ENCODE results near the gene TIAM2. TPM values are rescaled to one million over a fixed set of nuclear protein-coding genes. Genes with fewer than 3 reads are reported as not detected.

Gene TIAM2
- total RNA-seq, 1 experiment from 2014 or later: 18.8 TPM

DNA sequence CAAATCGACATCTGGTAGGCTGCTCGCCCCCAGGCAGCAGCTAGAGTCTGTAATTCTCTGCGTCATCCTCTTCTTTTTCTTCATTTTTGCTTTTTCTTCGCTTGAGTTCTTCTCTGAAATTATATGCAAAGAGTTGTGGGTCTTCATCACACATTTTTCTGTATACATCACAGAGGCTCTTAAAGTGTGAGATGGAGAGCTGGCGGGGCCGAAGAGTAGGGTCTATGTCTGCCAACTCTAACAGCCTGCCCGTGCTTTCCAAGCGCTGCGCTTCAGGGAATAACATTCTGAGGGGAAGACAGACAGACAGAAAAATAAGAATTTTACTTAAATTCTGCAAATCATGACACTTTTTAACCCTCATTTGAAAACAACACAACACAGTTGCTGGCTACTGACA, 262.7 kb downstream of the TIAM2 start:
- no peak for DNase-seq (ENCODE audit: low read depth)

GRCh38 chr6:155259204-155259603, 264.1 kb downstream of the TIAM2 start:
- no peak for DNase-seq (ENCODE audit: low read depth)

DNA sequence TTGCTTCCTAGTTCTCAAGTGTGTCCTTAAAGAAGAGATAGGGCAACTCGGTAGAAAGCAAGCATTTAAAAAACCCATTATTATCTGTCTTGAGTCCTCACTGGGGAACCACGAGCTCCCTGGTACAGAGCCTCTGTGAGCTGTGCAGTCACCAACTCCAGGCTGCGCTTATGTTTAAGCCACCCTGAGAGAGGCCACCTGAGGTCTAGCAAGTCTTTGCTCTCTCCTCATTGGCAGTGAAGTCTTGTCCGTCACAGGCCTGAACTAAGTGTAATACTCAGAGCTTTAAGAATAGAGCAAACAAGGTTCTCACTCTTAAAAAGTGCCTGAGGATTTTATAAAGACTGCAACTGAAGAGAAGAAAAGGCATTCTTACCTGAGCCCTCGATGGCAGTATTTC, 264.8 kb downstream of the TIAM2 start:
- no peak for DNase-seq (ENCODE audit: low read depth)

- DNase-seq (ENCODE audit: low read depth): no peak
Measured at GRCh38 chr6:155260686-155261085, 265.6 kb downstream of the TIAM2 start.

DNA sequence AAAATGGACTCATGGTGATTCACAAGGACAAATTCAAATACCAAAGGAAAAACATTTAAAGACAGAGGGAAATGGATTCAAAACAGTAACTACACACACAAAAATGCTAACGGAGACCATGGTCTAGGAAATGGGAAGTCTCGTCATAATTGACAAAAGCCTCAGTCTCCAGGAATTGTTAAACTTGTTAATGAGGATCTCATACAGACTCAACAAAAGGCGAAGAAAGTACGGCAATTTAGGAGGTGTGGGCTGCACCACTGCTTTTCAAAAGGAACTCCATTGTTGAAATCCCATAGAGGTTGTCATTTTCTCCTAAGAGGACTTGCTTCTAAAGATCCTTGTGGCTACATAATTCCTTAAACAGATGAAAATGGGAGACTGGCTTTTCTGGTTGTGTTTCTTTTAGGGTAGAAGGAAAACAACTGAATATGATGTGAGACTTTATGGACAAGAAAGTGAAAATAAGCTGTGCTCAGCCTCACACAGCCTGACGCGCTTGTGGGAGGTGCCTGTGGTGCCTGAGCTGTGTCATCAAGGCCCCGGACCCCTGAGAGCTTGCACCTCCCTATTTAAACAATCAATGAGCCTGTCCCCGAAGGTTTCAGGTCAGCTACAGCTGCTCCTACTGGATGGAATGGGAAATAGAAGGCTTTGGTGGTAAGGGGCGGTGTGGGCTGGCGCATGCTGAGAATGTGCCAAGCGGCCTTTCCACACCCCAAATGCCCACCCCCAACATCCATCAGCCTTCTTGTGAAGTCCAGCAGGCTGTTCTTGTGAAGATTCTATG, 266.2 kb downstream of the TIAM2 start:
- DNase-seq (ENCODE audit: low read depth): no peak

GRCh38 chr6:155262655-155263054, 267.5 kb downstream of the TIAM2 start:
- DNase-seq (ENCODE audit: low read depth): no peak

- DNase-seq (ENCODE audit: low read depth): no peak
Measured at GRCh38 chr6:155263373-155264063, 268.4 kb downstream of the TIAM2 start, which contains the start of gene CLDN20. TSS of gene CLDN20 (plus strand) at chr6:155264013. CDS start at chr6:155275720, 11,707 bp downstream.

GRCh38 chr6:155264693-155265320, 269.7 kb downstream of the TIAM2 start:
- no peak for DNase-seq (ENCODE audit: low read depth)

- DNase-seq (ENCODE audit: low read depth): no peak
Measured at GRCh38 chr6:155265843-155266535, 270.9 kb downstream of the TIAM2 start.

DNA sequence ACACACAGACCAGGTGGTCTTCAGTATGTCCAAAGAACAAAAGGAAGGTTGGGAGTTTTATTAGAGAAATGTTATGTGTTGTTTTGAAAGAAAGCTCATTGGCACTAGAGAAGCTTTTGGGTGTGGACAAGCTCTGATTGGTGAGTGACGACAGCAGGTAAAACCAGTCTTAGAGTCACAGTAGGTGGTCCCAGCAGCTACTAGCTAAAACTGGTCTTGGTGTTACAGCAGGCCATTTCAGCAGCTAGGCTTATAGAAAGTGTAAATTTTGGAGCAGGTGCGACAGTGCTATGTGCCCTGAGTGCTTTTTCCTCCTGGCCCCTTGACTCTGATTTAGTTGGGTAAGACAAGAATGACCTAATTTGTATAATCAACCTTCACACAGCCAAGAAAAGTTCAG, 272.3 kb downstream of the TIAM2 start:
- DNase-seq (ENCODE audit: low read depth): no peak

DNA sequence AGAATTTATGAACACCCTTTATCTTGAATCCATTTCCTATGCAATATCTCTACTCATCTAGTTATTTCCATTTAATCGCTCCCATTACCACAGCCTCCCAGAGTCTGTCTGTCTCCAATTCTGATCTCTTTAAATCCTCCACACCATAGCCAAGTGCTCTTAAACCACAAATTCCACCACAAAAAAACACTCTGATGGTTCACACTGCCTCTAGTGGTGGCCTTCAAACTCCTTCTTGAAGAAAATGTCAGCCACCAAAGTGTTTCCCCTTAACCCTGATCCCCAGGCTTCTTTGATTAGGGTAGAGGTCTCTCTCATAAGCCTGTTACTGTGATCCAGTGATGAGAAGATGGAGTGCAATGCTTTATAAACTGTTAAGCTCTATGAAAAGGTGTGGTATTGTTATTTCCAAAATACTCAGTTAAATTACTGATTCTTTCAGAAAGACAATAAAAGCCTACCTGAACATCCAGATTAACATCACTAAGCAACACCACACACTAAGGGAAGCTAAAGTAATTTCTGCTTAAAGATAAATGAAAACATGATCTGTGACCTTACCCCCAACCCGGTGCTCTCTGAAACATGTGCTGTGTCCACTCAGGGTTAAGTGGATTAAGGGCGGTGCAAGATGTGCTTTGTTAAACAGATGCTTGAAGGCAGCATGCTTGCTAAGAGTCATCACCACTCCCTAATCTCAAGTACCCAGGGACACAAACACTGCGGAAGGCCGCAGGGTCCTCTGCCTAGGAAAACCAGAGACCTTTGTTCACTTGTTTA, 273.2 kb downstream of the TIAM2 start:
- DNase-seq (ENCODE audit: low read depth): peak; percentile 65

DNA sequence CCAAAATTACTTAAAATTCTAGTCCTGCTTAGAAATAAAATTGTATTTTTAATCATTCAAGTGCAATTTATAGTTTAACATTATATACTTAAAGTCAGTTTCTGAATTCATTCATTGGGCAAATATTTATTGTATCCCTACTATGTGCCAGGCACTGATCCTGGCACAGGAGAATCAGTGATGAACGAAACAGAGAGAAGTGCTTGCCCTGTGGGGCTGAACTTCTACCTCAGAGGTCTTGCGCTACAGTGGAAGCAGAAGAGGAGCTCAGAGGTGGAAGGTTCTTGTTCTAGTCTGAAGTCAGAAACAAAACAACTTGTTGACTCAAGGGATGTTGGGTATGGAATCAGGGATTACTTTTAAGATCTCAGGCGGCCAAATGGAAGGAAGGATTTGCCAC, 274.6 kb downstream of the TIAM2 start:
- no peak for DNase-seq (ENCODE audit: low read depth)

- DNase-seq (ENCODE audit: low read depth): no peak
Measured at GRCh38 chr6:155270561-155271091, 275.5 kb downstream of the TIAM2 start.

DNA sequence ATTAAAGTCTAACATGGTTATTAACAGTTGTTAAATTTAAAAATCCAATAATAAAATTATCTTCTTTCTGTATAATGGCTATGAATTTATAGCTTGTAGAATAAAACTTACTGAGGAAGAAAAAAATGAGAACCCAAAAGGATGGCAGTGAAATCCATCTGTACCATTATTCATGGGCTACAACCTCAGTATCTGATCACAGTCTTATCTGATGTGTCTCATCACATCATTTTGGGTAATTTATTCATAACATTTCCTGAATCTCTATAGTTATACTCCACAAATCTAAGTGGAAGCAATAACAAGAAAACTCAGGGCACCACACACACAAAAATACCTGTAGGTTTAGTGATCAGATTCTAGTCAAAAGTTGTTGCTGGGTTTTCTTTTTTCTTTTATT, 276.0 kb downstream of the TIAM2 start:
- no peak for DNase-seq (ENCODE audit: low read depth)

DNA sequence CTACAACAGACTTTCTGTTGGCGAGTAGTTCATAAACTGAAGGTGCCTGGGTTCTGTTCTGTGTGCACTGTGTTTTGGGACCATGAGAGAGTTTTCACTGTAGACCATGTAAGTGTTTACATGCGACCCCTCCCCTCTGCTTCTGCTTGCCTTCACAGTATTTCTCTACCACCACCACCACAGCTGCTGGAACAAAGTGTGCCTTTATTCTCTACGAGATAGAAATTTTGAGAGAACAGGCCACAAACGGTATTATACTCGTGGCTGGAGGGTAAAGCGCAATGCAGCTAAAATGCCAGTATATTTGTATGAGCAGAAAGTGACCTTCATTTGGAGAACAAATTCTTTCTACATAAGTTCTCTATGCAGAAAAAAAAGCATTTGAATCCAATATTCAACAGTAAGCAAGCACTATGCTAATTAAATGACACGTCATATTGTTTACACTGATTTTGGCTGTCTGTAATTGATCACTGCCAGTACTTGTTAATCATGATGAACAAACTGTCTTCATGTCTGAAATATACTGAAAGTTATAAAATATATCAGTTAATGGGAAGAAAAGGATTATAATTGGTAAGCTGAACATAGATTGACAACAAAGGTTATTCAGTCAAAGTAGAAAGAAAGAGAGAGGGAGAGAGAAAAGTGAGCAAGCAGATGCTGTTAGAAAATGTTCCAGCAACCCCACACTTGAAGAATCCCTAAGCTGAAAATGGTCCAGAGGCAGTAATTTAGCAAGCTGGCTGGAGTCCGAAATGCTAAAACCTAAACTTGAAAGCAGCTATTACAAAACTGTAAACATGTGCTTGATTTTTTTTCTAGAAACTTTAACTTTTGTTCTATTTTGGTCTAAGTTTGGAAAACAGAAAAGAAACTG, 277.5 kb downstream of the TIAM2 start:
- no peak for DNase-seq (ENCODE audit: low read depth)

DNA sequence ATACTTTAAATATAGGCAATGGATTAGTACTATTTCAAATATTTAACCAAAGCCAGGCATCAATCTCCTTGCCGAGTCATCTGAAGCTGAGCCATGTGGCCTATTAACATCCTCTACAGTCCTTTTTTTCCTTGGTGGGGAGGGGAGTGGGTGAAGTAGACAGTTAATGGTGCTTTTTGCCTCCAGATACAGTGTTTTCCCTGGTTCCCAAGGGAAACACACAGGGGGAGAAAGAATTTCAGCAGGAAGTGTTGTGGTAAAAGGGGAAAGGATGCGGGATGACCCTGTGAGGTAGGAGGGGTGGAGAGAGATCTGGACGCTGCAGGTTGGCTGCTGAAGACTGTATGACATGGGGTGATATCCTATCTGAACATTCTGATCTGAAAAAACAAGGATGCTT, 278.3 kb downstream of the TIAM2 start:
- peak; percentile 99 for DNase-seq (ENCODE audit: low read depth)

- peak; percentile 22 for DNase-seq (ENCODE audit: low read depth)
Measured at GRCh38 chr6:155274106-155274505, 279.0 kb downstream of the TIAM2 start.

GRCh38 chr6:155274533-155274932, 279.4 kb downstream of the TIAM2 start:
- peak; percentile 83 for DNase-seq (ENCODE audit: low read depth)

DNA sequence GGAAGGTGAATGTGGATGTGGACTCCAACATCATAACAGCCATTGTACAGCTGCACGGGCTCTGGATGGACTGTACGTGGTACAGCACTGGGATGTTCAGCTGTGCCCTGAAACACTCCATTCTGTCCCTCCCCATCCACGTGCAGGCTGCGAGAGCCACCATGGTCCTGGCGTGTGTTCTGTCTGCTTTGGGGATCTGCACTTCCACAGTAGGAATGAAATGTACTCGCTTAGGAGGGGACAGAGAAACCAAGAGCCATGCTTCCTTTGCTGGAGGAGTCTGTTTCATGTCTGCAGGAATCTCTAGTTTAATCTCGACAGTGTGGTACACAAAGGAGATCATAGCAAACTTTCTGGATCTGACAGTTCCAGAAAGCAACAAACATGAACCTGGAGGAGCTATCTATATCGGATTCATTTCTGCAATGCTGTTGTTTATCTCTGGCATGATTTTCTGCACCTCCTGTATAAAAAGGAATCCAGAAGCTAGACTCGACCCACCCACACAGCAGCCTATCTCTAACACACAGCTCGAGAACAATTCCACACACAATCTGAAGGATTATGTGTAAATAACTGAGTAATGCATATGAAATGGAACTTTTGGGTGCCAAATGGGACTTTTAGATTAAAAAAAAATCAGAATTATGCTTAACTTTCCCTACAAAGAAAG, 280.8 kb downstream of the TIAM2 start:
- DNase-seq (ENCODE audit: low read depth): no peak
